H1 (cell line): ENCODE measurements around the gene WDR48. TPM values are rescaled to one million over a fixed set of nuclear protein-coding genes. Genes with fewer than 3 reads are reported as not detected.

Source experiments
- CTCF ChIA-PET: fragments of 300-600 bp; sonication (Branson Sonifier 250); formaldehyde crosslinking; loops from one replicate; lab custom pipeline; 2021; ENCODE audit not compliant: partially characterized antibody; lab: Charles Lee
- POLR2A ChIA-PET: fragments of 300-600 bp; sonication (Branson Sonifier 250); formaldehyde crosslinking; loops from one replicate; lab custom pipeline; 2021; ENCODE audit warnings: inconsistent platforms; ENCODE audit not compliant: partially characterized antibody; lab: Charles Lee
- DNase-seq, 2 experiments: peaks; one replicate each; pipeline versions ENCODE4 v3.0.0 to v3.0.0-alpha.2; 2010 to 2022; ENCODE audit warnings: low spot score in 2 of 2, low read depth in 1 of 2, mixed read lengths in 1 of 2
- FAIRE-seq: peaks from 2 replicates; lab custom pipeline; 2011; peaks lifted over from hg19 to GRCh38; lab: Jason Lieb, UNC
- H2AFZ ChIP-seq: 2 replicates; pipeline ENCODE4 v1.8.1; 2012; ENCODE audit warnings: low read length, inconsistent platforms
- H2AK5ac ChIP-seq: 2 replicates; pipeline ENCODE4 v1.6.1; 2013; ENCODE audit warnings: low read depth, low read length
- H2BK120ac ChIP-seq: replicated peaks from 2 replicates; pipeline ENCODE3; 2013; ENCODE audit warnings: low read depth, low read length, inconsistent platforms
- H2BK12ac ChIP-seq: 2 replicates; pipeline ENCODE4 v1.6.1; 2013; ENCODE audit warnings: low read depth, low read length
- H2BK15ac ChIP-seq: 2 replicates; pipeline ENCODE4 v1.6.1; 2013; ENCODE audit warnings: low read length
- H2BK20ac ChIP-seq: 2 replicates; pipeline ENCODE4 v1.6.1; 2013; ENCODE audit warnings: low read length
- H2BK5ac ChIP-seq: 2 replicates; pipeline ENCODE4 v1.6.1; 2013; ENCODE audit warnings: low read depth, low read length
- H3K14ac ChIP-seq: 2 replicates; pipeline ENCODE4 v1.6.1; 2013; ENCODE audit warnings: inconsistent platforms; ENCODE audit not compliant: insufficient read length
- H3K18ac ChIP-seq: 2 replicates; pipeline ENCODE4 v1.6.1; 2013; ENCODE audit warnings: low read length; ENCODE audit errors: extremely low read depth
- H3K23ac ChIP-seq: 2 replicates; pipeline ENCODE4 v1.6.1; 2013; ENCODE audit warnings: inconsistent platforms; ENCODE audit not compliant: insufficient read length
- H3K23me2 ChIP-seq: 2 replicates; pipeline ENCODE4 v1.6.1; 2013; ENCODE audit warnings: low read depth, low read length
- H3K27ac ChIP-seq: 2 replicates; pipeline ENCODE4 v1.6.1; 2011; ENCODE audit warnings: low read depth, low read length, inconsistent platforms
- H3K27me3 ChIP-seq, 4 experiments: replicated peaks in 1 of 4; 1 replicate in 1 of 4; 2 replicates in 3 of 4; pipeline versions ENCODE4 v1.6.1 to v1.8.1; 2011 to 2013; ENCODE audit warnings: low read length in 3 of 4, mild to moderate bottlenecking in 3 of 4, inconsistent platforms in 2 of 4, mixed read lengths in 2 of 4, moderate library complexity in 1 of 4; ENCODE audit not compliant: control insufficient read depth in 3 of 4, insufficient read depth in 3 of 4; ENCODE audit errors: extremely low read depth in 1 of 4
- H3K36me3 ChIP-seq, 4 experiments: 2 replicates each; pipeline versions ENCODE4 v1.6.1 to v1.8.1; 2011 to 2013; ENCODE audit warnings: mild to moderate bottlenecking in 4 of 4, low read length in 3 of 4, moderate library complexity in 2 of 4, control low read depth in 1 of 4, inconsistent platforms in 1 of 4; ENCODE audit not compliant: insufficient read depth in 4 of 4, control insufficient read depth in 2 of 4
- H3K4ac ChIP-seq: replicated peaks from 2 replicates; pipeline ENCODE3; 2013; ENCODE audit warnings: low read length, low read depth, mixed read lengths, inconsistent platforms; ENCODE audit not compliant: insufficient read length
- H3K4me1 ChIP-seq, 4 experiments: replicated peaks in 1 of 4; 1 replicate in 1 of 4; 2 replicates in 3 of 4; pipeline versions ENCODE4 v1.6.1 to v1.8.1; 2011 to 2013; ENCODE audit warnings: low read length in 3 of 4, inconsistent platforms in 2 of 4, mixed read lengths in 1 of 4; ENCODE audit not compliant: insufficient read depth in 4 of 4, control insufficient read depth in 3 of 4
- H3K4me2 ChIP-seq, 2 experiments: 2 replicates each; pipeline versions ENCODE4 v1.6.1 to v1.8.1; 2011 to 2013; ENCODE audit warnings: low read depth in 2 of 2, low read length in 2 of 2, control low read depth in 1 of 2, inconsistent platforms in 1 of 2, mild to moderate bottlenecking in 1 of 2; ENCODE audit not compliant: insufficient read depth in 1 of 2
- H3K4me3 ChIP-seq, 4 experiments: fragments of 200-600, 300-600 bp in 1 of 4; sonication (generic), shearing (Covaris generic), sonication (Bioruptor Twin) in 1 of 4; 2 replicates each; pipeline versions ENCODE4 v1.5.1 to v1.8.1; 2011 to 2016; ENCODE audit warnings: low read length in 4 of 4, low read depth in 3 of 4, control low read depth in 2 of 4, inconsistent platforms in 2 of 4, mild to moderate bottlenecking in 2 of 4, mixed read lengths in 1 of 4, moderate library complexity in 1 of 4; ENCODE audit not compliant: insufficient read depth in 2 of 4; ENCODE audit errors: extremely low read depth in 1 of 4
- H3K56ac ChIP-seq: replicated peaks from 2 replicates; pipeline ENCODE3; 2013; ENCODE audit warnings: low read depth, mild to moderate bottlenecking, mixed read lengths, low read length, inconsistent platforms; ENCODE audit not compliant: insufficient read length
- H3K79me1 ChIP-seq: 2 replicates; pipeline ENCODE4 v1.6.1; 2013; ENCODE audit warnings: low read depth, low read length, control low read depth
- H3K79me2 ChIP-seq, 2 experiments: 2 replicates each; pipeline versions ENCODE4 v1.6.1 to v1.8.1; 2012 to 2013; ENCODE audit warnings: low read length in 2 of 2, mild to moderate bottlenecking in 2 of 2, inconsistent platforms in 1 of 2; ENCODE audit not compliant: insufficient read depth in 2 of 2, control insufficient read depth in 1 of 2
- H3K9ac ChIP-seq, 4 experiments: replicated peaks in 1 of 4; 1 replicate in 1 of 4; 2 replicates in 3 of 4; pipeline versions ENCODE4 v1.6.1 to v1.8.1; 2011 to 2013; ENCODE audit warnings: low read depth in 3 of 4, low read length in 3 of 4, control low read depth in 2 of 4, mild to moderate bottlenecking in 2 of 4, moderate library complexity in 2 of 4, inconsistent platforms in 1 of 4; ENCODE audit errors: extremely low read depth in 1 of 4
- H3K9me3 ChIP-seq, 2 experiments: 2 replicates each; pipeline versions ENCODE4 v1.6.1 to v1.8.1; 2012 to 2013; ENCODE audit warnings: mild to moderate bottlenecking in 2 of 2, moderate library complexity in 2 of 2, control low read depth in 1 of 2, inconsistent platforms in 1 of 2, low read depth in 1 of 2, low read length in 1 of 2, mixed read lengths in 1 of 2; ENCODE audit not compliant: insufficient read depth in 2 of 2
- H4K20me1 ChIP-seq, 2 experiments: replicated peaks in 1 of 2; 2 replicates each; pipeline versions ENCODE3 to v1.8.1; 2011 to 2013; ENCODE audit warnings: inconsistent platforms in 2 of 2, low read length in 2 of 2, mild to moderate bottlenecking in 1 of 2; ENCODE audit not compliant: insufficient read depth in 2 of 2, control insufficient read depth in 1 of 2
- H4K5ac ChIP-seq: 2 replicates; pipeline ENCODE4 v1.6.1; 2013; ENCODE audit warnings: low read length, low read depth, mixed read lengths, inconsistent platforms; ENCODE audit not compliant: insufficient read length
- H4K8ac ChIP-seq: 2 replicates; pipeline ENCODE4 v1.8.0; 2013; ENCODE audit warnings: mild to moderate bottlenecking, moderate library complexity, low read length, inconsistent platforms; ENCODE audit not compliant: insufficient read depth; ENCODE audit errors: extremely low read depth
- H4K91ac ChIP-seq: replicated peaks from 2 replicates; pipeline ENCODE3; 2013; ENCODE audit warnings: low read length, mixed read lengths, inconsistent platforms; ENCODE audit not compliant: insufficient read length
- CEBPB ChIP-seq: IDR thresholded peaks from 2 replicates; pipeline ENCODE4 v1.6.1; 2012; ENCODE audit warnings: low read depth, low read length
- EZH2 ChIP-seq: fragments of 200-600 bp; sonication (generic); IDR thresholded peaks from 2 replicates; pipeline ENCODE4 v1.7.1; 2012; ENCODE audit warnings: low read depth, mild to moderate bottlenecking, moderate library complexity, low read length, inconsistent platforms; ENCODE audit not compliant: severe bottlenecking
- TAF7 ChIP-seq: optimal IDR thresholded peaks from 2 replicates; pipeline ENCODE3; 2011; ENCODE audit warnings: low read depth, mild to moderate bottlenecking, inconsistent platforms, low read length, moderate library complexity, borderline replicate concordance
- TCF12 ChIP-seq: IDR thresholded peaks from 2 replicates; pipeline ENCODE4 v1.6.1; 2011; ENCODE audit warnings: low read depth, mild to moderate bottlenecking, low read length
- WGBS, 2 experiments: shearing (Covaris generic) in 1 of 2; methylation state at CpG; one replicate each; pipeline versions ENCODE4 v1.1.6 to v1.1.7; 2013 to 2015; ENCODE audit warnings: low lambda C conversion rate in 2 of 2, mixed read lengths in 2 of 2, inconsistent platforms in 1 of 2, low coverage in 1 of 2, missing lambda C conversion rate in 1 of 2; ENCODE audit not compliant: insufficient replicate concordance in 2 of 2, insufficient coverage in 1 of 2, insufficient read length in 1 of 2; ENCODE audit errors: extremely low coverage in 1 of 2, missing lambda C conversion rate in 1 of 2; 5-methylcytosine and 5-hydroxymethylcytosine counted together
- polyA plus RNA-seq, 7 experiments: library from polyadenylated mRNA; depleted of rRNA in 3 of 7; stranded (reverse) in 5 of 7; unstranded in 2 of 7; fragments of >200 nt in 5 of 7; fragments of 200-250 nt in 2 of 7; gene quantifications; 1 replicate in 5 of 7; 2 replicates in 1 of 7; 4 replicates in 1 of 7; pipeline versions ENCODE4 v1.2.1 to v1.2.3, GENCODE V29; 2011 to 2013; ENCODE audit warnings: missing spikeins in 2 of 7, mixed read lengths in 2 of 7
- total RNA-seq: library from RNA; stranded (reverse); fragmentation: NEBNext Ultra II Directional; extraction: Animal tissue kit (Norgen Biotek cat#: 25700); gene quantifications from 2 replicates; pipeline ENCODE4 v1.2.1, GENCODE V29; 2021

The WDR48 gene
- total and polyA plus RNA-seq, 2 of the 8 experiments (the other 6 are each of a cell fraction or from before 2014, with no cell fraction given), result 21.2 to 54.1 TPM

- Histone ChIP-seq H4K20me1 (no peaks in the 10 kb centered on the region), H2BK12ac (no peak overlapping the region), H4K91ac (no peak overlapping the region), H3K4me3 (no peak overlapping the region), H4K8ac (no peak overlapping the region), H2AFZ (no peak overlapping the region), H3K56ac (no peak overlapping the region), H3K27me3 (no peaks in the 10 kb centered on the region), H3K79me2 (no peaks in the 10 kb centered on the region), H2BK120ac (no peak overlapping the region), H3K23ac (no peak overlapping the region), H3K4me2 (no peak overlapping the region), H2BK5ac (no peak overlapping the region), H3K4ac (no peak overlapping the region), H2AK5ac (no peak overlapping the region), H3K14ac (no peak overlapping the region), H3K18ac (no peak overlapping the region), H3K27ac (no peak overlapping the region), H2BK20ac (no peak overlapping the region), H3K79me1 (no peaks in the 10 kb centered on the region), H3K23me2 (no peaks in the 10 kb centered on the region), H3K4me1 (no peaks in the 10 kb centered on the region), H2BK15ac (no peak overlapping the region), H3K9ac (no peak overlapping the region), H4K5ac (no peak overlapping the region), H3K9me3 (no peaks in the 10 kb centered on the region), H3K36me3 (peaks cover 13 to 53% (median 28%) of the 10 kb centered on the region in 4 experiments)
- 89% methylated on average over 4 of the region's 4 CpGs; no CpG with 5 or more reads in 1 of the 2 experiments for WGBS, 2 experiments
- CTCF ChIA-PET, result interaction anchor here (1.1 to 2.2 kb wide), 4 partner anchors 15 to 202 kb away, joined by 4 to 9 read pairs (median 5); no protein-coding TSS in a partner anchor
- no peak for TF ChIP-seq CEBPB
- no peak for TF ChIP-seq TCF12
- TF ChIP-seq TAF7, result no peak
- TF ChIP-seq EZH2, result no peak
- FAIRE-seq, result no peak
- no peak for DNase-seq
- POLR2A ChIA-PET, result no interaction called here
Measured at GRCh38 chr3:39086144-39086543, 34.3 kb downstream of the WDR48 start.
